ENCODE measurements around the gene KBTBD13. TPM values are rescaled to one million over a fixed set of nuclear protein-coding genes. Genes with fewer than 3 reads are reported as not detected.

Gene KBTBD13
- total and polyA plus RNA-seq, 10 donors = not detected

DNA sequence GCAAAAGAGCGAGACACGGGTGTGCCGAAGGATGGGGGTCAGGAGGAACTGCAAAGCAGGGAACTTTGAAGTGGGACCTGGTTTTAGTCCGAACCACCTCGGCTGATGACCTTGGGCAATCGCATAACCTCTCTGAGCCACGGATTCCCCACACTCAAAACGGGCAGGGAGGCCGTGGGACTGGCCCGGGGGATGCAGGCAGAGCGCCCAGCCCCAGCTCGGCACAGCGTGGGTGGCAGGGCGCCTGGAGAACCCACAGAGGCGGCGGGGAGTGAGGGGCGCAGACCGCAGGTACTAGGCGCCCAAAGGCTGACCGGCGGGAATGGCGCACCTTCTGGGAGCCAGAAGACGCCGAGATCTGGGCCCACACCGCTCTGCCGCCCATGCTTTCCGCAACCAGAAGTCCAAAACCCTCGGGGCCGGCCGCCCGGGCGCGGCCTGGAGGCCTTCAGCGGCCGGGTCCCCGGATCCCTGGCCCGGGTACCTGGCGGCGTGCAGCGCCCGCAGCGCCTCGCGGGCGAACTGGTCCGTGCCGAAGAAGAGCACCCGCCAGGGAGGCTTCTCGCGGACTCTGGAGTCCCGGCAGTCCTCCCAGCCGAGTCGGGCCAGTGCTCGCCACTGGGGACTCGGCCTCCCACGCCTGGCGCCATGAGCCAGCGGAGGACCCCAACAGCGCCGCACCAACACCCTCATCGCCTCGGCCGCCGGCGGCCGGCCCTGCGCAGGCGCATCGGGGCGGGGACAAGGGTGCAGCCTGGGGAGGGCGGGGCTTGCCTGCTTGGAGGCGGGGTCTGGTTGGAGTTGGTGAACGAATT, 47.4 kb upstream of the KBTBD13 start, which contains the start of gene MTFMT:
Gene MTFMT (minus strand): TSS at position 719 of the 815 bp plus-strand sequence. CDS start 26 bp downstream, at position 693.
- TF ChIP-seq POLR2A (IDR thresholded peaks at IDR 0.05) (peak in 2 of 3 donors; percentile 73 to 79), POLR2AphosphoS5 (IDR thresholded peaks at IDR 0.05) (peak; percentile 95 to 97 (median 96))
- TF ChIP-seq, protein P1, sequence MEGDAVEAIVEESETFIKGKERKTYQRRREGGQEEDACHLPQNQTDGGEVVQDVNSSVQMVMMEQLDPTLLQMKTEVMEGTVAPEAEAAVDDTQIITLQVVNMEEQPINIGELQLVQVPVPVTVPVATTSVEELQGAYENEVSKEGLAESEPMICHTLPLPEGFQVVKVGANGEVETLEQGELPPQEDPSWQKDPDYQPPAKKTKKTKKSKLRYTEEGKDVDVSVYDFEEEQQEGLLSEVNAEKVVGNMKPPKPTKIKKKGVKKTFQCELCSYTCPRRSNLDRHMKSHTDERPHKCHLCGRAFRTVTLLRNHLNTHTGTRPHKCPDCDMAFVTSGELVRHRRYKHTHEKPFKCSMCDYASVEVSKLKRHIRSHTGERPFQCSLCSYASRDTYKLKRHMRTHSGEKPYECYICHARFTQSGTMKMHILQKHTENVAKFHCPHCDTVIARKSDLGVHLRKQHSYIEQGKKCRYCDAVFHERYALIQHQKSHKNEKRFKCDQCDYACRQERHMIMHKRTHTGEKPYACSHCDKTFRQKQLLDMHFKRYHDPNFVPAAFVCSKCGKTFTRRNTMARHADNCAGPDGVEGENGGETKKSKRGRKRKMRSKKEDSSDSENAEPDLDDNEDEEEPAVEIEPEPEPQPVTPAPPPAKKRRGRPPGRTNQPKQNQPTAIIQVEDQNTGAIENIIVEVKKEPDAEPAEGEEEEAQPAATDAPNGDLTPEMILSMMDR (IDR thresholded peaks at IDR 0.05 in 8 of 11, conservative IDR thresholded peaks at IDR 0.05 in 3 of 11) = peak in 1 of 11 experiments; percentile 35
- peaks cover 10 to 45% (median 31%) of the 10 kb centered on the region in 6 donors for H3K4me1 ChIP-seq
- H3K4me3 ChIP-seq = peak within 1 kb of the TSS; percentile 77 to 98 (median 93)
- H3K27ac ChIP-seq = peak within 1 kb of the TSS; percentile 46 to 89 (median 78)
- no peaks in the 10 kb centered on the region for H3K27me3 ChIP-seq (replicated peaks in 1 of 7)
- intact Hi-C loops (cut with DNase I; ENCODE audit: low total_unique reads) = no loop called here
- peaks cover 0 to 29% (median 18%) of the 10 kb centered on the region in 6 donors for H3K36me3 ChIP-seq
- H3K9me3 ChIP-seq = no peaks in the 10 kb centered on the region
- 0 to 1% (median 1%) methylated on average over 27 to 73 of the region's 73 CpGs for WGBS, 5 donors
- peak; percentile 98 for DNase-seq

DNA sequence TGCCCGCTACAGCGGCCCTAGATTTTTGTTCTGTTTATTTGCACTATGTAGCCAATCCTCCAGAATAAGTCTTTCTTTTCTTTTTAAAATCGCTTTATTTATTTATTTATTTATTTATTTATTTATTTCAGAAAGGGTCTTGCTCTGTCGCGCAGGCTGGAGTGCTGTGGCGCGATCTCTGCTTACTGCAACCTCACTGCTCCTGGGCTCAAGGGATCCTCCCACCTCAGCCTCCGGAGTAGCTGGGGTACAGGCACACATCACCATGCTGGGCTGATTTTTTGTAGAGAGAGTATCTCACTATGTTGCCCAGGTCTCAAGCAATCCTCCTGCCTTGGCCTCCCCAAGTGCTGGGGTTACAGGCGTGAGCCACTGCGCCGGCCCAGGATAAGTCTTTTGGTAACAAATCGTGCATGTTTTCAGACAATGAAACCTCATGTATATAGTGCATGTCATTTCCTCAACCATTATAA, 46.8 kb upstream of the KBTBD13 start:
- intact Hi-C loops (cut with DNase I; ENCODE audit: low total_unique reads) = loop anchor here (5.0 kb wide), 1 partner anchor 268 kb away; the partner anchor contains the start of gene RNU5A-1
- Histone ChIP-seq H3K36me3 (peaks cover 0 to 22% (median 12%) of the 10 kb centered on the region in 6 donors), H3K4me1 (peaks cover 10 to 47% (median 31%) of the 10 kb centered on the region in 6 donors), H3K27ac (peak overlapping the region in 7 of 8 donors; percentile 46 to 89 (median 81)), H3K9me3 (no peaks in the 10 kb centered on the region), H3K27me3 (replicated peaks in 1 of 7) (no peaks in the 10 kb centered on the region), H3K4me3 (peak overlapping the region; percentile 77 to 98 (median 93))
- WGBS, 5 donors = 59 to 65% (median 64%) methylated on average over 12 of the region's 12 CpGs
- TF ChIP-seq, protein P1 (IDR thresholded peaks at IDR 0.05 in 8 of 11, conservative IDR thresholded peaks at IDR 0.05 in 3 of 11) = no peak
- TF ChIP-seq POLR2AphosphoS5 (IDR thresholded peaks at IDR 0.05) = no peak
- no peak for TF ChIP-seq POLR2A (IDR thresholded peaks at IDR 0.05)
- DNase-seq = no peak

DNA sequence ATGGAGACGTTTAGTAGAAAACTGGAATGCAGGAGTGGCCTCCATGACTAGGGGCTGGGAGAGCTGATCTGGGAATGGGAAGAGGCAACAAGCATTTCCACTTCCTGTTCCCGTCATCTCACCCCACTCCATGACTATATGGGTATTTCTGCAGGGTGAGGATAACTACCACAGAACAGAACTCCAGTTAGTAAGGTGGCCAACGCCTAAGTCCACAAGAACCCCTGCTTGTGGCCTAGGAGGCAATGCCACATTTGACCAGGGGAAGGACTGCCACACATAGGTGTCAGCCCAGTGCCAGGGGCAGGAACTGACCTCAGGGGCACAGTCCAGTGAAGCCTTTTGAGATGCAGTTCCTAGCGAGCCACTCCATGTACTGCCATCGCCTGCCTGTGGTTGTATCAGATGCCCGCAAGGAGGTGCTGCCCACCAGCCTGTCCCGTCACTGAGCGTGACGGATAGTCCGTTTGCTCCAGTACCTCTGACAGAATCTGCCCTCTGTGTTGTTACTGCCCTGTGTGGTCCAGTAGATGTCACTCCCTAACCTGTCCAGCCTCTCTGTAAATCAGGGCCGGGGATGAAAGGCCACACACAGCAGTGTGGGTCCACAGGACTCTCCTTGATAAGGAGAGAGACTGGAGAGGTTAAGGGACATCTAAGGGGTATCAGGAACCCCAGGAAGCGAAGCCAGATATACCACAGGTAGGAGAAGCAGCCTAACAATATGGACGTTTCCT, 43.6 kb upstream of the KBTBD13 start:
- no peak overlapping the region for H3K27ac ChIP-seq
- TF ChIP-seq, protein P1 (IDR thresholded peaks at IDR 0.05 in 8 of 11, conservative IDR thresholded peaks at IDR 0.05 in 3 of 11) = peak; percentile 42 to 75 (median 62)
- TF ChIP-seq POLR2AphosphoS5 (IDR thresholded peaks at IDR 0.05) = peak in 1 of 3 donors; percentile 24
- no peak for TF ChIP-seq POLR2A (IDR thresholded peaks at IDR 0.05)
- H3K9me3 ChIP-seq = no peaks in the 10 kb centered on the region
- H3K27me3 ChIP-seq (replicated peaks in 1 of 7) = no peaks in the 10 kb centered on the region
- no peaks in the 10 kb centered on the region for H3K36me3 ChIP-seq
- H3K4me3 ChIP-seq = no peak overlapping the region
- DNase-seq = peak; percentile 81
- intact Hi-C loops (cut with DNase I; ENCODE audit: low total_unique reads) = loop anchor here (5.0 kb wide), 1 partner anchor 264 kb away; the partner anchor contains the start of gene RNU5A-1
- WGBS, 5 donors = 24 to 42% (median 25%) methylated on average over 6 to 13 of the region's 13 CpGs
- H3K4me1 ChIP-seq = peaks cover 6 to 34% (median 24%) of the 10 kb centered on the region in 6 donors

Measured in spleen (tissue), 11 donors.